GM23338 (cell line): ENCODE data around the gene SEC14L6. TPM values are rescaled to one million over a fixed set of nuclear protein-coding genes. Genes with fewer than 3 reads are reported as not detected.
"Not testable (repeated sequence)": the region's sequence is repeated elsewhere in the genome, so short reads cannot be mapped to it uniquely, and the experiment has no call there.

Source experiments
- ATAC-seq: fragments of 200-7000 bp; cut with Tn5 transposase; 3 replicates; pipeline ENCODE4 v1.9.1; 2020
- DNase-seq: peaks from one replicate; pipeline ENCODE4 v3.0.0-alpha.2; 2015; ENCODE audit warnings: low spot score
- H2AFZ ChIP-seq: fragments of 200-600 bp; sonication (generic); 2 replicates; pipeline ENCODE4 v1.8.0; 2016; ENCODE audit warnings: antibody characterized with exemption, mild to moderate bottlenecking, moderate library complexity
- H3F3A ChIP-seq: fragments of 200-600 bp; sonication (generic); replicated peaks from 2 replicates; pipeline ENCODE4 v1.8.0; 2017; ENCODE audit warnings: antibody characterized with exemption, mixed run types, low read depth
- H3K27ac ChIP-seq: fragments of 200-600 bp; sonication (generic); 2 replicates; pipeline ENCODE4 v1.6.1; 2016; ENCODE audit warnings: low read depth
- H3K27me3 ChIP-seq: fragments of 200-600 bp; sonication (generic); 2 replicates; pipeline ENCODE4 v1.8.0; 2016; ENCODE audit warnings: mild to moderate bottlenecking, mixed run types, moderate library complexity; ENCODE audit not compliant: insufficient read depth
- H3K36me3 ChIP-seq: fragments of 200-600 bp; sonication (generic); 2 replicates; pipeline ENCODE4 v1.8.0; 2016; ENCODE audit warnings: mild to moderate bottlenecking; ENCODE audit not compliant: insufficient read depth
- H3K4me1 ChIP-seq: fragments of 200-600 bp; sonication (generic); 2 replicates; pipeline ENCODE4 v1.8.0; 2016; ENCODE audit warnings: mild to moderate bottlenecking, moderate library complexity; ENCODE audit not compliant: insufficient read depth
- H3K4me2 ChIP-seq: fragments of 200-600 bp; sonication (generic); 2 replicates; pipeline ENCODE4 v1.7.1; 2017; ENCODE audit warnings: mixed run types
- H3K4me3 ChIP-seq: fragments of 200-600 bp; sonication (generic); 2 replicates; pipeline ENCODE4 v1.6.1; 2016; ENCODE audit warnings: mixed run types
- H3K79me2 ChIP-seq: fragments of 200-600 bp; sonication (generic); replicated peaks from 2 replicates; pipeline ENCODE4 v1.8.0; 2017; ENCODE audit warnings: mild to moderate bottlenecking; ENCODE audit not compliant: insufficient read depth
- H3K9me2 ChIP-seq: fragments of 200-600 bp; sonication (generic); 2 replicates; pipeline ENCODE4 v1.8.0; 2017; ENCODE audit not compliant: insufficient read depth
- H4K20me1 ChIP-seq: fragments of 200-600 bp; sonication (generic); replicated peaks from 2 replicates; pipeline ENCODE4 v1.8.0; 2017; ENCODE audit warnings: mild to moderate bottlenecking; ENCODE audit not compliant: insufficient read depth
- H3K27ac Mint-ChIP-seq: 2 replicates; pipeline ENCODE4 v1.8.0; 2020; ENCODE audit warnings: inconsistent platforms, mild to moderate bottlenecking, moderate library complexity, mixed read lengths
- H3K27me3 Mint-ChIP-seq: 3 replicates; pipeline ENCODE4 v1.8.0; 2022; ENCODE audit warnings: low read depth, mild to moderate bottlenecking, moderate library complexity, mixed read lengths, inconsistent platforms; ENCODE audit not compliant: insufficient read depth, poor library complexity
- H3K36me3 Mint-ChIP-seq: 3 replicates; pipeline ENCODE4 v1.8.0; 2021; ENCODE audit warnings: low read depth, mild to moderate bottlenecking, inconsistent platforms, moderate library complexity, mixed read lengths
- H3K4me1 Mint-ChIP-seq: 3 replicates; pipeline ENCODE4 v1.8.0; 2020; ENCODE audit warnings: mild to moderate bottlenecking, inconsistent platforms, mixed read lengths
- H3K4me3 Mint-ChIP-seq: 3 replicates; pipeline ENCODE4 v1.8.0; 2021; ENCODE audit warnings: moderate library complexity, mild to moderate bottlenecking, inconsistent platforms, mixed read lengths
- H3K9me3 Mint-ChIP-seq: 3 replicates; pipeline ENCODE4 v1.8.0; 2020; ENCODE audit warnings: moderate library complexity, mild to moderate bottlenecking, inconsistent platforms, mixed read lengths
- CREB1 ChIP-seq: fragments of 250-450 bp; sonication (Bioruptor Pico); IDR thresholded peaks from 2 replicates; pipeline ENCODE4 v1.5.0; 2020; ENCODE audit warnings: low read depth, mild to moderate bottlenecking, moderate library complexity
- JUNB ChIP-seq: IDR thresholded peaks from one replicate; pipeline ENCODE4 v1.6.1; 2016; ENCODE audit warnings: antibody characterized with exemption; ENCODE audit not compliant: unreplicated experiment
- NANOG ChIP-seq: IDR thresholded peaks from 2 replicates; pipeline ENCODE4 v1.6.1; 2016; ENCODE audit warnings: antibody characterized with exemption, borderline replicate concordance
- ZNF114 ChIP-seq: fragments of 250-450 bp; sonication (Bioruptor Pico); IDR thresholded peaks from 2 replicates; pipeline ENCODE4 v1.5.0; 2020; ENCODE audit warnings: mild to moderate bottlenecking, moderate library complexity
- ZNF331 ChIP-seq: fragments of 250-450 bp; sonication (Bioruptor Pico); IDR thresholded peaks from 2 replicates; pipeline ENCODE4 v1.5.0; 2020; ENCODE audit warnings: low read depth, mild to moderate bottlenecking, moderate library complexity
- polyA plus RNA-seq: library from polyadenylated mRNA; unstranded; fragments of >200 nt; fragmentation: Nextera tagmentation; extraction: Ambion mirVana; gene quantifications from 2 replicates; pipeline ENCODE4 v1.2.1, GENCODE V29; 2016
- total RNA-seq: library from RNA; depleted of rRNA; stranded (reverse); fragments of >200 nt; shearing (Covaris generic); gene quantifications from 2 replicates; pipeline ENCODE4 v1.2.3, GENCODE V29; 2014
- TF ChIP-seq, protein P1 (sequence below): IDR thresholded peaks from 2 replicates; pipeline ENCODE4 v1.6.1; 2016; ENCODE audit warnings: antibody characterized with exemption
- TF ChIP-seq, protein P2 (sequence below), 2 experiments: fragments of 200-600 bp in 1 of 2; sonication (generic) in 1 of 2; conservative IDR thresholded peaks; 2 replicates each; pipeline versions ENCODE4 v1.5.1 to v1.6.1; 2016 to 2017; ENCODE audit warnings: antibody characterized with exemption in 2 of 2, low read depth in 2 of 2, mild to moderate bottlenecking in 2 of 2, moderate library complexity in 1 of 2
- TF ChIP-seq, protein P3 (sequence below): IDR thresholded peaks from one replicate; pipeline ENCODE4 v1.6.1; 2018; ENCODE audit warnings: antibody characterized with exemption; ENCODE audit not compliant: unreplicated experiment

The SEC14L6 gene
- total and polyA plus RNA-seq, 2 experiments from 2014 or later: 0.84 to 2.1 TPM

DNA sequence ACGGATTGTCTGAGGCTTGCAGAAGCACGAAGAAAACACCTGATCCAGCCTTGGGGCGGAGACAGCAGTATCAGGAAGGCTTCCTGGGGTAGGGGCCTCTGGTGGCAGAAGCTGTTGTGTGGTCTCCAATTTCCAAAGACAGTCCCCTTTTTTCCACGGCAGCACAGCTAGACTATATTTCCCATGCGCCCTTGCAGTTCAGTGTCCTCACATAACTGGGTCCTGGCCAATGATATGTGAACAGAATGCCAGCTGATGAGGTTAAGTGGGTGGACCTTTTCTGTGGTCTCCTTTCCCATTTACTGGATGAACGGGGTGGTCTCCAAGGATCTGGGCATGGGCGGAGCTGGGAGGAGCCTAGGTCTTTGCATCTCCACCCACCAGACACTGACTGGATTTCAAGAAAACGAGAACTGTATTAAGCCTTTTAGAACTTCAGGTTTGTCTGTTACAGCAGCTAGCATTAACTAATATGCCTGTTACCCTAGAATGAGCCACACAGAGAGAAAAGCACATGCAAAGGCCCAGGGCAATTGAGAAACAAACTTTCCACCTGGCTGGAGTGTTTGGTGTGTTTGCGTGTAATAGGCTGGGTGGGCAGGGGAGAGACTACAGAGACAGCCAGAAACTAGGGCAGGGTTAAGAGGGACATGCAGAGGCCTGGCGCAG is 21.7 kb upstream of the SEC14L6 start:
- Histone ChIP-seq H3K79me2 (no peaks in the 10 kb centered on the region), H3F3A (no peaks in the 10 kb centered on the region), H3K27ac (no peak overlapping the region), H3K4me1 (peaks cover 5% of the 10 kb centered on the region; the same call in 1 of the 2 replicates), H4K20me1 (no peaks in the 10 kb centered on the region; the same call in 1 of the 2 replicates), H3K27me3 (no peaks in the 10 kb centered on the region), H3K9me2 (no peaks in the 10 kb centered on the region), H2AFZ (no peak overlapping the region), H3K4me2 (0 out of 2 replicates have a peak overlapping the region, but pooled peaks have one; percentile 35), H3K4me3 (no peak overlapping the region), H3K36me3 (no peaks in the 10 kb centered on the region)
- ATAC-seq (peak; percentile 44), DNase-seq (peak; percentile 62)
- no peaks in the 10 kb centered on the region for H3K36me3 Mint-ChIP-seq
- H3K27me3 Mint-ChIP-seq: peaks cover 13% of the 10 kb centered on the region
- no peaks in the 10 kb centered on the region for H3K9me3 Mint-ChIP-seq
- H3K4me1 Mint-ChIP-seq: peaks cover 31% of the 10 kb centered on the region
- no peak overlapping the region for H3K4me3 Mint-ChIP-seq
- TF ChIP-seq, protein P1, sequence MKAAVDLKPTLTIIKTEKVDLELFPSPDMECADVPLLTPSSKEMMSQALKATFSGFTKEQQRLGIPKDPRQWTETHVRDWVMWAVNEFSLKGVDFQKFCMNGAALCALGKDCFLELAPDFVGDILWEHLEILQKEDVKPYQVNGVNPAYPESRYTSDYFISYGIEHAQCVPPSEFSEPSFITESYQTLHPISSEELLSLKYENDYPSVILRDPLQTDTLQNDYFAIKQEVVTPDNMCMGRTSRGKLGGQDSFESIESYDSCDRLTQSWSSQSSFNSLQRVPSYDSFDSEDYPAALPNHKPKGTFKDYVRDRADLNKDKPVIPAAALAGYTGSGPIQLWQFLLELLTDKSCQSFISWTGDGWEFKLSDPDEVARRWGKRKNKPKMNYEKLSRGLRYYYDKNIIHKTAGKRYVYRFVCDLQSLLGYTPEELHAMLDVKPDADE: no peak
- TF ChIP-seq, protein P2, sequence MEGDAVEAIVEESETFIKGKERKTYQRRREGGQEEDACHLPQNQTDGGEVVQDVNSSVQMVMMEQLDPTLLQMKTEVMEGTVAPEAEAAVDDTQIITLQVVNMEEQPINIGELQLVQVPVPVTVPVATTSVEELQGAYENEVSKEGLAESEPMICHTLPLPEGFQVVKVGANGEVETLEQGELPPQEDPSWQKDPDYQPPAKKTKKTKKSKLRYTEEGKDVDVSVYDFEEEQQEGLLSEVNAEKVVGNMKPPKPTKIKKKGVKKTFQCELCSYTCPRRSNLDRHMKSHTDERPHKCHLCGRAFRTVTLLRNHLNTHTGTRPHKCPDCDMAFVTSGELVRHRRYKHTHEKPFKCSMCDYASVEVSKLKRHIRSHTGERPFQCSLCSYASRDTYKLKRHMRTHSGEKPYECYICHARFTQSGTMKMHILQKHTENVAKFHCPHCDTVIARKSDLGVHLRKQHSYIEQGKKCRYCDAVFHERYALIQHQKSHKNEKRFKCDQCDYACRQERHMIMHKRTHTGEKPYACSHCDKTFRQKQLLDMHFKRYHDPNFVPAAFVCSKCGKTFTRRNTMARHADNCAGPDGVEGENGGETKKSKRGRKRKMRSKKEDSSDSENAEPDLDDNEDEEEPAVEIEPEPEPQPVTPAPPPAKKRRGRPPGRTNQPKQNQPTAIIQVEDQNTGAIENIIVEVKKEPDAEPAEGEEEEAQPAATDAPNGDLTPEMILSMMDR (conservative IDR thresholded peaks at IDR 0.05; ENCODE audit: low read depth in 2 of 2): 0 out of 4 replicates have a peak, but pooled peaks of 1 of the 2 experiments have one; percentile 14
- TF ChIP-seq NANOG (no peak), ZNF331 (CRISPR knock-in tag) (no peak)
- no peak overlapping the region for H3K27ac Mint-ChIP-seq

DNA sequence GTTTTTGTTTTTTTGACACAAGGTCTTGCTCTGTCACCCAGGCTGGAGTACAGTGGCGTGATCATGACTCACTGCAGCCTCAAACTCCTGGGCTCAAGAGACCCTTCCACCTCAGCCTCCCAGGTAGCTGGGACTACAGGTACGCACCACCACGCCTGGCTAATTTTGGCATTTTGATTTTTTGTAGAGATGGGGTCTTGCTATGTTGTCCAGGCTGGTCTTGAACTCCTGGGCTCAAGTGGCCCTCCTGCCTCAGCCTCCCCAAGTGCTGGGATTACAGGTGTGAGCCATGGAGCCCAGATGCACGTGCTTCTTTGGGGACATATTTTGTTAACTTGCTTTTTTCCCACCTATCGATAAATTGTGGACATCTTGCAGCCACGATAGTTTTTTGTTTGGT is 20.7 kb upstream of the SEC14L6 start:
- H3K4me2 ChIP-seq, H3K9me2 ChIP-seq, H3K4me3 ChIP-seq, H3K9me3 Mint-ChIP-seq, H2AFZ ChIP-seq, H3F3A ChIP-seq, H3K79me2 ChIP-seq, H3K36me3 ChIP-seq, H3K27ac Mint-ChIP-seq, DNase-seq, H3K27ac ChIP-seq, ATAC-seq, H3K27me3 ChIP-seq, H3K36me3 Mint-ChIP-seq, H4K20me1 ChIP-seq, H3K4me3 Mint-ChIP-seq, H3K4me1 ChIP-seq: not testable (repeated sequence)
- Mint-ChIP-seq H3K4me1 (peaks cover 28% of the 10 kb centered on the region), H3K27me3 (peaks cover 12% of the 10 kb centered on the region)

DNA sequence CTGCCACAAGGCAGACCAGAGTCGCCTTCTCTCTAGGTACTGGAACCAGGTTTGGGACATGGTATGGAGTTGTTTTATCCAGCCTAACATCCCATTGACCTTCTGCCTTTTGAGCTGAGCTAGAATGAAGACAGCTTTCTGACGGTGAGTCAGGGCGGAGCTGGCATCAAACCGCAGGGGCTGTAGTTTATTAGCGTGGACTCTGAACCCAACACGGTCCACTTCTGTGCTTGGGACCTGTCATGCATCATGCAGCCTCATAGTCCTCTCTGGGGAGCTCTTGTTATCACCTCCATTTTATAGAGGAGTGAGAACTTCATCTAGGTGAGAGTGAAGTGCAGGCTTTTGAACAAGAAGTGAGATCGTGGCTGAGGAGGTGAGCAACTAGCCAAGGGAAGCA is 19.6 kb upstream of the SEC14L6 start:
- no peaks in the 10 kb centered on the region for H3K79me2 ChIP-seq
- H3K4me2 ChIP-seq: no peak overlapping the region
- H3K36me3 Mint-ChIP-seq: no peaks in the 10 kb centered on the region
- H2AFZ ChIP-seq: no peak overlapping the region
- peaks cover 10% of the 10 kb centered on the region for H3K27me3 Mint-ChIP-seq
- no peak overlapping the region for H3K27ac ChIP-seq
- H3K9me3 Mint-ChIP-seq: no peaks in the 10 kb centered on the region
- H3F3A ChIP-seq: no peaks in the 10 kb centered on the region
- no peak overlapping the region for H3K4me3 Mint-ChIP-seq
- peaks cover 32% of the 10 kb centered on the region for H3K4me1 Mint-ChIP-seq
- no peak overlapping the region for H3K27ac Mint-ChIP-seq
- peaks cover 15% of the 10 kb centered on the region for H3K4me1 ChIP-seq
- no peak overlapping the region for H3K4me3 ChIP-seq
- no peaks in the 10 kb centered on the region for H4K20me1 ChIP-seq
- DNase-seq: no peak
- no peak for ATAC-seq
- H3K9me2 ChIP-seq: no peaks in the 10 kb centered on the region
- no peaks in the 10 kb centered on the region for H3K36me3 ChIP-seq
- no peaks in the 10 kb centered on the region for H3K27me3 ChIP-seq
- TF ChIP-seq ZNF114 (no peak), NANOG (no peak), JUNB (no peak), CREB1 (CRISPR knock-in tag) (no peak)
- TF ChIP-seq, protein P3, sequence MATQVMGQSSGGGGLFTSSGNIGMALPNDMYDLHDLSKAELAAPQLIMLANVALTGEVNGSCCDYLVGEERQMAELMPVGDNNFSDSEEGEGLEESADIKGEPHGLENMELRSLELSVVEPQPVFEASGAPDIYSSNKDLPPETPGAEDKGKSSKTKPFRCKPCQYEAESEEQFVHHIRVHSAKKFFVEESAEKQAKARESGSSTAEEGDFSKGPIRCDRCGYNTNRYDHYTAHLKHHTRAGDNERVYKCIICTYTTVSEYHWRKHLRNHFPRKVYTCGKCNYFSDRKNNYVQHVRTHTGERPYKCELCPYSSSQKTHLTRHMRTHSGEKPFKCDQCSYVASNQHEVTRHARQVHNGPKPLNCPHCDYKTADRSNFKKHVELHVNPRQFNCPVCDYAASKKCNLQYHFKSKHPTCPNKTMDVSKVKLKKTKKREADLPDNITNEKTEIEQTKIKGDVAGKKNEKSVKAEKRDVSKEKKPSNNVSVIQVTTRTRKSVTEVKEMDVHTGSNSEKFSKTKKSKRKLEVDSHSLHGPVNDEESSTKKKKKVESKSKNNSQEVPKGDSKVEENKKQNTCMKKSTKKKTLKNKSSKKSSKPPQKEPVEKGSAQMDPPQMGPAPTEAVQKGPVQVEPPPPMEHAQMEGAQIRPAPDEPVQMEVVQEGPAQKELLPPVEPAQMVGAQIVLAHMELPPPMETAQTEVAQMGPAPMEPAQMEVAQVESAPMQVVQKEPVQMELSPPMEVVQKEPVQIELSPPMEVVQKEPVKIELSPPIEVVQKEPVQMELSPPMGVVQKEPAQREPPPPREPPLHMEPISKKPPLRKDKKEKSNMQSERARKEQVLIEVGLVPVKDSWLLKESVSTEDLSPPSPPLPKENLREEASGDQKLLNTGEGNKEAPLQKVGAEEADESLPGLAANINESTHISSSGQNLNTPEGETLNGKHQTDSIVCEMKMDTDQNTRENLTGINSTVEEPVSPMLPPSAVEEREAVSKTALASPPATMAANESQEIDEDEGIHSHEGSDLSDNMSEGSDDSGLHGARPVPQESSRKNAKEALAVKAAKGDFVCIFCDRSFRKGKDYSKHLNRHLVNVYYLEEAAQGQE: no peak
- TF ChIP-seq, protein P2 (conservative IDR thresholded peaks at IDR 0.05; ENCODE audit: low read depth in 2 of 2): no peak
- TF ChIP-seq, protein P1: no peak
